Pericardium fibroblast (primary cell): ENCODE measurements around the gene SREK1IP1. TPM values are rescaled to one million over a fixed set of nuclear protein-coding genes. Genes with fewer than 3 reads are reported as not detected.

ENCODE experiments used
- total RNA-seq: library from RNA; depleted of rRNA; stranded (reverse); fragments of >200 nt; gene quantifications from 2 replicates; pipeline ENCODE4 v1.2.3, GENCODE V29; 2015

SREK1IP1 gene
- 5.3 and 6.1 TPM in 2 replicates for total RNA-seq

DNA sequence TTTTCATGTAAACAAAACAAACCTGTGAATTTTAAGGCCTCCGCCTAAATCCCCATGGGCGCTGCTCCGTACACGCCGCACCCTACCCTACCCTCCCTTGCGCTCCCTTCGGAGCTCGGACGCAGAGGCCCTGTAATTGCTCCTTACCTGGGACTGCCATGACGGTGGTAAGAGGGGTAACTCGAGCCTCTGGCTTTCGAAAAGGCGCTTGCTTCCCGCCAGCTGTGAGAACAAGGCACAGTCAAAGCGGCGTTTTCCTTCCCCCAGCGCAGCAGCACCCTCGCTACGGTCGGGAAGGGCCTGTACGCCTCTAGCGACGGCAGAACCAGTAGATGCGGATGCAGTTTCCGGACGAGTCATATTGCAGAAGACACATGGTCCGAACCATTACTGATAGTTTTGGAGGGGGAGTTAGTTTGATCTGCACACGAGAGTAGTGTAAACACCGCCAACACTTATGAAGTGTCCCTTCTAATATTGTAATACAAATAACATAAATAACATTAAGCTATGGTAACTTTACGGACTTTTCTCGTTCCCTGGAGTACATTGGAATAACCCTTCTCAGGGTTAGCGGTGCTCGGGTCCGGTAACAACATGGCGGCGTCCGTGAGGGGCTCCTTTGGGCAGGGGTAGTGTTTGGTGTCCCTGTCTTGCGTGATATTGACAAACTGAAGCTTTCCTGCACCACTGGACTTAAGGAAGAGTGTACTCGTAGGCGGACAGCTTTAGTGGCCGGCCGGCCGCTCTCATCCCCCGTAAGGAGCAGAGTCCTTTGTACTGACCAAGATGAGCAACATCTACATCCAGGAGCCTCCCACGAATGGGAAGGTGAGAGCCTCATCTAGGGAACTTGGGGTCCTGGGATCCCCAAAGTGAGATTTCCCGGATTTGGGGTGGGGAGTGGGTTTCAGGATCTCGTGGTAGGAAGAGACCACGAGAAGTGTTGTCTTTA is at the start of gene SREK1IP1, which contains the start of gene CWC27:
SREK1IP1 (minus strand) TSS at position 334 of the 955 bp plus-strand sequence; CDS start at position 160, 174 bp downstream.
CWC27 (plus strand) TSS at position 573 of the 955 bp plus-strand sequence; CDS start at position 790, 217 bp downstream.

DNA sequence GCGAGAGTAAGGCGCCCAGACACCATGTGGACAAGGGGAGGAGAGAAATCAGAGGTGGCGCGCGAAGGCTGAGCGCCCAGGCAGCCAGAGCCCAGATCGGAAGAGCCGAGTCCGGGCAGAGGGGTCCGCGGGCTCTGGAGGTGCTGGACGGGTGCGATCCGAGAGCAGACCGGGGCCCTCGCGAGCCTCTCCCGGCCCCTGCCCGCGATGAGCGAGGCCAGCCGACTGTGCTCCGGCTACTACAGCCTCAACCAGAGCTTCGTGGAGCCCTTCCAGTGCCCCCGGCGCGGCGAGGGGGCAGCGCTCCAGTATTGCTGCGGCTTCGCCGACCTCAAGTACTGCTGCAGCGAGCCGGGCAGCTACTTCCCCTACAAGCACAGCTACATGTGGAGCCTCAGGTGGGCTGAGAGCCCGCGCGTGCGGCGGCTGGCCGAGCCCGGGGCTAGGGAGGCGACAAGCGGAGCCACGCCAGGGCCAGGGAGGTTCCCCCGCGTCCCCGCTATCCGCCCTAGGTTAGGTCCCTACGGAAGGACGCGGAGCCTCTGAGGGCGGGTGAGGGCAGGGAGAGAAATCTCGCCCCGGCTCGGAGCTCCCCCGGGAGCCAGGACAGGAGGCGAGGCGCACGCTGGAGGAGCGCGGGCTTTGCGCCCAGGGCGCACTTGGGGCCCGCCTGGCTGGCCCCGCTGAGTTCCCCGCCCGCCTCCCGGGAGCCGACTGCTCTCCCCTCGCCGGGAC is 77.9 kb downstream of the SREK1IP1 start, which contains the start of gene SHISAL2B:
SHISAL2B (plus strand) TSS at position 87 of the 735 bp plus-strand sequence; CDS start at position 208, 121 bp downstream.

Other genes with a start within 250 kb of the SREK1IP1 start
- not detected in 2 replicates for gene SHISAL2B, start 78.2 kb downstream of the SREK1IP1 start, total RNA-seq
- gene CWC27, start 239 bp upstream of the SREK1IP1 start, total RNA-seq: 5.8 and 7.4 TPM in 2 replicates